Measurements from ENCODE around the gene DLGAP1.

Gene DLGAP1

DNA sequence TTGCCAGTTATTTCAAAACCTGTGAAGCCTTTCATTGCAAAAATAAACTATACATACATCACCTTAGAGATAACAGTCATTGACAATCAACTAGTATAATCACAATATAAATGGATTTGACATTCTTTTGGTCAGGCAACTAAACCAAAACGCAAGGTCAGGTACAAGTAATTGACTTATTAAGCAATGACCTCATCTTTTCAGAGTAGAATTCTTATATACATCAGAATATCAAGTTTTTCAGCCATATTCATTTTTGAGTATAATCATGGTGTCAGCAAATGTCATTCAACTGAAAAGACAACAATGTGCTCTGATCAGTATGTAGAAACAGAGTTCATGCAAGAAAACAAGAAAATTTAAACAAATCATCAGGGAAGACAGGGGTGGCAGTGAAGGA, 796.6 kb downstream of the DLGAP1 start:
- DNase-seq (ENCODE audit: low read depth in 2 of 2) = no peak
- H3K4me3 ChIP-seq (replicated peaks in 1 of 2; ENCODE audit: low read depth in 2 of 2, low read length in 2 of 2) = no peak overlapping the region
- TF ChIP-seq, protein P1, sequence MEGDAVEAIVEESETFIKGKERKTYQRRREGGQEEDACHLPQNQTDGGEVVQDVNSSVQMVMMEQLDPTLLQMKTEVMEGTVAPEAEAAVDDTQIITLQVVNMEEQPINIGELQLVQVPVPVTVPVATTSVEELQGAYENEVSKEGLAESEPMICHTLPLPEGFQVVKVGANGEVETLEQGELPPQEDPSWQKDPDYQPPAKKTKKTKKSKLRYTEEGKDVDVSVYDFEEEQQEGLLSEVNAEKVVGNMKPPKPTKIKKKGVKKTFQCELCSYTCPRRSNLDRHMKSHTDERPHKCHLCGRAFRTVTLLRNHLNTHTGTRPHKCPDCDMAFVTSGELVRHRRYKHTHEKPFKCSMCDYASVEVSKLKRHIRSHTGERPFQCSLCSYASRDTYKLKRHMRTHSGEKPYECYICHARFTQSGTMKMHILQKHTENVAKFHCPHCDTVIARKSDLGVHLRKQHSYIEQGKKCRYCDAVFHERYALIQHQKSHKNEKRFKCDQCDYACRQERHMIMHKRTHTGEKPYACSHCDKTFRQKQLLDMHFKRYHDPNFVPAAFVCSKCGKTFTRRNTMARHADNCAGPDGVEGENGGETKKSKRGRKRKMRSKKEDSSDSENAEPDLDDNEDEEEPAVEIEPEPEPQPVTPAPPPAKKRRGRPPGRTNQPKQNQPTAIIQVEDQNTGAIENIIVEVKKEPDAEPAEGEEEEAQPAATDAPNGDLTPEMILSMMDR (IDR thresholded peaks at IDR 0.05; ENCODE audit: low read depth, low read length) = no peak

DNA sequence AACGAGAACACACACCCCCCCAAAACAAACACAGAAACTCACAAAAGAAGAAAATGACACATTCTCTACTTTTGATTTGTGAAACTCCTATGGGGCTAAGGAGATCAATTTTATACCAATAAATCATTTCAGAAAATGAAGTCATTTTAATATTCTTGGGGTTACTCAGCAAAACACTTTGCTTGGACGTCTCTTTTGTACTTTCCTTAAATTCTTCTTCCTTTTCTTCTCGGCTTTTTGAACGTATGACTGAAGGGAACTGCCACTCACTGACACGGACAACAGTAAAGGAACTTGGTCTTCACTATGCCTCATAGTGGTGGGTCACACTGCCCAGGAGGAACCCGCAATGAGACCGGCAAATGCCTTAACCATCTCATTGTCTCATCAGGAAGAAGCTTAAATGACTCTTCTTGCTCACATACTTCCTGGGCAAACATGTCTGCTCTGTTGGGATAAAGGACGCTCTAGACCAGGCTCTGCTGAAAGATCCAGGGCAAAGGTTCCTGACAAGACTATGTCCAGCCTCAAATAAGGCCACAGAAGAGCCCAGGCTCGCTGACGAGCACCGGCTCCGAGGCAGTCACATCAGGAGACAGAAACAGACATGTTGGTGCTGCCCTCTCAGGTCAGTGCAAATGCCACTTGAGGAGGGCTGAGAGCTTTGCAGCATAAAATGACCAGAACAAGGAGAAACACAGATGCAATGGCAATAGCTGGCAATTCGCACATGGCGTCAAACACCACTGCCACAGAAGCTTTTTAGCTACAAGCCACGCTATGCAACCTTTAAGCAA, 799.7 kb downstream of the DLGAP1 start:
- TF ChIP-seq, protein P1 (IDR thresholded peaks at IDR 0.05; ENCODE audit: low read depth, low read length) = no peak
- no peak overlapping the region for H3K4me3 ChIP-seq (replicated peaks in 1 of 2; ENCODE audit: low read depth in 2 of 2, low read length in 2 of 2)
- DNase-seq (ENCODE audit: low read depth in 2 of 2) = no peak

DNA sequence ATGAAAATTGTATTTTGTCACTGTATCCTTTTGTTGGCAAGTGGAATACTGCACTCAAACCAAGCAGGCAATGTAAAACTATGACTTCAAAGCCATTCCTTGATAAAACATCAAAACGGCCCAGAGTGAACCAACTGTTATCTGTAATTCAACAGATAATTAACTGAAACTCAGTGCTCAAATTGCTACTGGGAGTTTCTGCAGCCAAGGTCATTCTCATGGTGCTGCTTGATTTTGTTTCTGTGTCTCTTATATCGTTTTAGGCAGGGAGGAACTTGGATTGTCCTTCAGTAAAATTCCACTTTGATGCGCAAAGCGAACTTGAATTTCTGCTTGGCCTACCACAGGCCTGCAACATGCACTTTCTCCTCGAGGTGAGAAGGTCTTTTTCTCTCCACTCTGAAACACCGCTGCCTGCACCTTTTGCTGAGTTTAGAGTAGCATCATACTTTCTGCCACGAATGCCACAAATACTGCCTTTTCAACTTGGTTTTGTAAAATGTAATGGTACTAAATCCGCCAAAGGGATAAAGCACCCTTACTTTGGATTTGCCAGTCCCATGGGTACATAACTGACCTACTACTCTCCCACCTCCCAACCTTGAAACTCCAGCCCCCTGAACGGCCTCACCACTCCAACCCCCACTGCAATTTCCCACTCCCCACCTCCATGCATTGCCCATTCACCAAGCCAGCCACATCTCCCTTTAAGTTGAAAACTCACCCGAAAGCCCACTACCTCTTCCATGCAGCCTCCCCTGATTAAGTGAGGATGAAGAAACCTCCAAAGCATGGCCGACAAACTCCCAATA, 800.5 kb downstream of the DLGAP1 start:
- no peak overlapping the region for H3K4me3 ChIP-seq (replicated peaks in 1 of 2; ENCODE audit: low read depth in 2 of 2, low read length in 2 of 2)
- no peak for DNase-seq (ENCODE audit: low read depth in 2 of 2)
- TF ChIP-seq, protein P1 (IDR thresholded peaks at IDR 0.05; ENCODE audit: low read depth, low read length) = no peak

DNA sequence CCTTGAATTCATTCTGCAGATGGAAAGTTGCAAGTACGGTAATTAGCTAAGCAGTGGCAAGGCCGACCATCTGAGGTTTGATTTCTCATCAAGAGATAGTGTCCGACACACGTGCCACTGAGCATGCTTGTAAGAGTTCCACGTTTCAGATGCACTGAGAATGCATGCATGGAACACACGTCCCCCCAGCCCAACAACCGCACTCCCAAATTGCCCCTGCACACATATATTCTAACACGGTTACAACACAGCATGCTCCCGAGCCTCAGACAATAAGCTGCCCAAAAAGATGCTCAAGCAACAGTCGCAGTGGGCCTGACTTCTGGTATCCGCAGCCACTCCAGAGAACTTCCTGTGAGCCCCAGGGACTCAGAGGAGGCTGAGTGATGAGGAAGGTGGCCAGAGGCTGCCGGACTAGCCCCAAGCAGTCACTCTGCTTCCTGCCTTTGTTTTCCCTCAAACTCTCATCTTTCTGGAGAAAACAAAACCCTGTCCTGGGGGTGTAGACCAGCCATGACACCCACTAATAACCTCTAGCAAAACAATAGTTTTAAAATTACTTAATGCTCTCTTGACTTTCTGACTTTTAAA, 801.2 kb downstream of the DLGAP1 start:
- TF ChIP-seq, protein P1 (IDR thresholded peaks at IDR 0.05; ENCODE audit: low read depth, low read length) = no peak
- no peak overlapping the region for H3K4me3 ChIP-seq (replicated peaks in 1 of 2; ENCODE audit: low read depth in 2 of 2, low read length in 2 of 2)
- DNase-seq (ENCODE audit: low read depth in 2 of 2) = no peak

DNA sequence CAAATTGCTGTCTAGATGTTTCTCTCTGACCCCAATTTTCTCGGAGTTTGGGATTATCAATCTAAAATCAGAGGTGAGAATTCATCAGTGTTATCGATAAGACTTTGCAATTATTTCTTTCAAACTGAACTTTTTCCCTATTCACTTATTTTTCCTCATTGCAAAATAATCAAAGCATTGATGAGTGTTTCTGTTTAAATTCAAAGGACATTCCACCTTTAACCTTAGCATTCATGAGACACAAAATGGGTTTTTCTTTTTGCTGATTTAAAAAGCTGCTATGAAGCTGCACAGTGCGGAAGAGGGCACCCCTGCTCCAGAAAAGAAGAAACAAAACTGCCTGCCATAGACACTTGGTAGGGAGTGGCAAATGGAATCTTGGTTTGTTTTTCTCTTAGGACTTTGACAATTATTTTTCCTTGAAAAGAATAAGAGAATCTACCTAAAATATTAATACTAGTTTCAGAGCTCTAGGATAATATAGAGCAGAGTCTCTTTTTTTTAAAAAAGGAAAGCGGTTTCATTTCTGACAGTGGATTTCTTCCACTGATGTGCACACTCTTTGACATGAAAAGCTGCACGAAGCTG, 801.8 kb downstream of the DLGAP1 start:
- peak overlapping the region in 1 of 2 donors; percentile 6 for H3K4me3 ChIP-seq (replicated peaks in 1 of 2; ENCODE audit: low read depth in 2 of 2, low read length in 2 of 2)
- TF ChIP-seq, protein P1 (IDR thresholded peaks at IDR 0.05; ENCODE audit: low read depth, low read length) = no peak

DNA sequence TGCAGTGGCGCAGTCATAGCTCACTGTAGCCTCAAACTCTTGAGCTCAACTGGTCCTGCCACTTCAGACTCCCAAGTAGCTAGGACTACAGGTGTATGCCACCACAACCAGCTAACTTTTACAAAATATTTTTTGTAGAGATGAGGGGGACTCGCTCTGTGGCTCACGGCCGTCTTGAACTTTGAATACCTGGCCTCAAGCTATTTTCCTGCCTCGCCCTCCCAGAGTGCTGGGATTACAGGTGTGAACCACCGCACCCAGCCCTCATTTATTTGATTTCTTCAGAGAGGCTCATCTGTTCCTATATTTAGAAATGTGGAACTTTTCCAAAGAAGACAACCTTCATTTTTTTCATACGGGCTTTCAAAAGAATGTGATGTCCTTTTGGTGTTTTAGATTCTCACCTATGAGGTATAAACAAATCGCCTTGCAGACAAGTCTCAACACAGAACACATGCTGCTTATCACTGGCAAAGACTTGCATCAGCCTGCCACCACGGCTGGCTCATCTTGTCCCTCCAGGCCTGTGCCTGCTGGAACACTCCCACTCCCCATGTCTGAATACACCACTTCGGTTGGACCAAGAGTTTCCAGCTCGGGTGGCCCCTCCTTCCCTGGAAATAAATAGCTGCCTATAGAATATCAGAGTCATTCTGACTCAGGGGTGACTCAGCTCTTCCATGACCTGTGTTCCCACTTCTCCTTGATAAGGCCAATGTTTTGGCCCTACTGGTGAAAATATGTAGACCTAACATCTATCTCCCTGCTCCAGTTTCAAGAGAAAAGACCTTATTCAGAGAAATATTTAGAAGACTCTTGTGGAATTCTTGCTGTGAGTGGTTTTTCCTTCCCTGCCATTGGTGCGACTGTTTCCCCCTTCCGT, 802.5 kb downstream of the DLGAP1 start:
- peak overlapping the region in 1 of 2 donors; percentile 6 for H3K4me3 ChIP-seq (replicated peaks in 1 of 2; ENCODE audit: low read depth in 2 of 2, low read length in 2 of 2)
- DNase-seq (ENCODE audit: low read depth in 2 of 2) = peak; percentile 97 to 98
- TF ChIP-seq, protein P1 (IDR thresholded peaks at IDR 0.05; ENCODE audit: low read depth, low read length) = peak; percentile 33

More for the DNA sequence above, 801.8 kb downstream of the DLGAP1 start:
- no peak for DNase-seq (ENCODE audit: low read depth in 2 of 2)
